CD4-positive, alpha-beta T cell (primary cell): Measurements from ENCODE around the gene PRXL2B. TPM values are rescaled to one million over a fixed set of nuclear protein-coding genes. Genes with fewer than 3 reads are reported as not detected.

ENCODE experiments used
- ATAC-seq: fragments of 200-7000 bp; cut with Tn5 transposase; one replicate; pipeline ENCODE4 v1.10.0; 2022; ENCODE audit warnings: mild to moderate bottlenecking; ENCODE audit not compliant: poor library complexity
- CTCF ChIA-PET: fragments of 350-600 bp; sonication (Branson Sonifier 250); formaldehyde crosslinking; loops from one replicate; lab custom pipeline; 2021; ENCODE audit warnings: antibody characterized with exemption, inconsistent platforms; lab: Charles Lee
- POLR2A ChIA-PET: fragments of 350-600 bp; sonication (Branson Sonifier 250); formaldehyde crosslinking; loops from one replicate; lab custom pipeline; 2021; ENCODE audit warnings: antibody characterized with exemption, inconsistent platforms; lab: Charles Lee
- DNase-seq, 14 experiments: peaks; one replicate each; pipeline ENCODE4 v3.0.0-alpha.2; 2013 to 2020; ENCODE audit warnings: mixed read lengths in 2 of 14
- H3K27ac ChIP-seq, 2 donors: one replicate each; pipeline versions ENCODE4 v1.5.1 to v1.7.0; 2013; ENCODE audit warnings: low read length in 2 of 2, low read depth in 1 of 2, mild to moderate bottlenecking in 1 of 2
- H3K27me3 ChIP-seq, 2 experiments: 1 replicate in 1 of 2; 2 replicates in 1 of 2; pipeline versions ENCODE4 v1.6.1 to v1.7.0; 2013; ENCODE audit warnings: low read length in 2 of 2, control low read depth in 1 of 2, mild to moderate bottlenecking in 1 of 2, moderate library complexity in 1 of 2; ENCODE audit not compliant: insufficient read depth in 2 of 2, control insufficient read depth in 1 of 2
- H3K36me3 ChIP-seq: one replicate; pipeline ENCODE4 v1.6.1; 2013; ENCODE audit warnings: low read length, control low read depth; ENCODE audit not compliant: insufficient read depth
- H3K4me1 ChIP-seq: one replicate; pipeline ENCODE4 v1.6.1; 2013; ENCODE audit warnings: low read length, control low read depth; ENCODE audit not compliant: insufficient read depth
- H3K4me3 ChIP-seq: one replicate; pipeline ENCODE4 v1.5.1; 2013; ENCODE audit warnings: mild to moderate bottlenecking, low read length, moderate library complexity
- H3K9me3 ChIP-seq, 2 experiments: 1 replicate in 1 of 2; 2 replicates in 1 of 2; pipeline versions ENCODE4 v1.6.1 to v1.7.0; 2013; ENCODE audit warnings: low read length in 2 of 2, mild to moderate bottlenecking in 2 of 2, control low read depth in 1 of 2, moderate library complexity in 1 of 2; ENCODE audit not compliant: control insufficient read depth in 1 of 2, insufficient read depth in 1 of 2
- H3K27ac Mint-ChIP-seq: one replicate; pipeline ENCODE4 v1.8.0; 2020; ENCODE audit warnings: mixed read lengths
- H3K27me3 Mint-ChIP-seq: one replicate; pipeline ENCODE4 v1.8.0; 2021; ENCODE audit warnings: mixed read lengths
- H3K36me3 Mint-ChIP-seq: one replicate; pipeline ENCODE4 v1.8.0; 2021; ENCODE audit warnings: low read depth, mixed read lengths
- H3K4me1 Mint-ChIP-seq: one replicate; pipeline ENCODE4 v1.8.0; 2021; ENCODE audit warnings: low read depth, mixed read lengths
- H3K4me3 Mint-ChIP-seq: one replicate; pipeline ENCODE4 v1.8.0; 2020; ENCODE audit warnings: mild to moderate bottlenecking, mixed read lengths
- H3K9me3 Mint-ChIP-seq: one replicate; pipeline ENCODE4 v1.8.0; 2020; ENCODE audit warnings: mixed read lengths
- intact Hi-C, 2 experiments: fragments of 100-400 bp; cut with DNase I in 1 of 2; cut with micrococcal nuclease in 1 of 2; formaldehyde crosslinking; loops; one replicate each; pipeline versions ENCODE4 v1.15.1 to v1.9.0; 2023 to 2025; cut with DNase I, micrococcal nuclease
- total RNA-seq, 174 experiments: library from RNA in 2 of 174; stranded (reverse) in 2 of 174; gene quantifications; one replicate each; pipeline ENCODE4 v1.2.3 and lab custom pipeline; 2021 to 2026
- TF ChIP-seq, protein P1 (sequence below): fragments of 200-600 bp; IDR thresholded peaks from one replicate; pipeline ENCODE4 v1.8.0; 2022; ENCODE audit warnings: antibody characterized with exemption, mild to moderate bottlenecking

Gene PRXL2B
- total RNA-seq, 2 experiments from 2014 or later, result 11.0 to 12.8 TPM

DNA sequence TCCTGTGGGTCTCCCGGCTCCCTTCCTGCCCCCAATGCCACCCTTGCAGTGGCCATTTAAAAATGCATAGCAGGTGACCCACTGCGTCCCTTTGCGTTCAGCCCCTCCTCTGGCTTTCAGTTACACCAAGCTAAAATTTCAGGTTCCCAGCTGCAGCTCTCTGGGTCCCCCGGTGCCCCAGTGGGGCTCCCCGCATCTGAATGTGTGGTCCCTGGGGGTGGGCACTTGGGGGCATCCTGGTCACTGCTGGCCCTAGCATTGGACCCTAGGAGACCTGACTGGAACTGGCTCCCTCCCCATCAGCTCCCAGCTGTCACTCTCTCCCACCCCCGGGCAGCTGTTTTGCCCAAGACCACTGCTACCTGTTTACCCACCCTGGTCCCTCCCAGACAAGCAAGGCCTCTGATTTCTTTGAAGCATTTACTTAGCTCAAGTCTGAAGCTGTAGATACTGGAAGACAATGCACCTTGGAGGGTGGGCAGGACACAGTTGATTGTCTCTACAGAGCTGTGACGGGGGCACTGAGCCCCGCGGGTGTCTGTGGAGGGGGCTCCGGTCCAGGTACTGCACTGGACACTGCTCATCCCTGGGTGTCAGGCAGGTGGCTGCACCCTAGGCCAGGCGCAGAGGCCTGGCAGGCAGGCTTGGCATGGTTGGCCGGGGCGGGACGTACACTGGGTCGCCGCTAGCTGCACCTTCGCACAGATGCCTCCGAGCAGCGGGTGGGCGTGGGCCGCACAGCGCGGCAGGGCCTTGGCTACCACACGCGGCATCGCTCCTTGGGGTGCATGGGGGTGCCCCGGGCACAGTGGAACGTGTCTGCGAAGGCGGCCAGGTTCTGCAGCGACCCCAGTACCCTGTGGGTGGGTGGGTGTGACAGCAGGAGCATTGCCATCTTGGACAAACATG is 3.9 kb downstream of the PRXL2B start:
- no peak for ATAC-seq
- no peak overlapping the region for H3K27ac Mint-ChIP-seq
- peaks cover 32% of the 10 kb centered on the region for H3K4me1 ChIP-seq
- peak in 1 of 14 experiments; percentile 27 for DNase-seq
- peaks cover 15% of the 10 kb centered on the region for H3K36me3 Mint-ChIP-seq
- H3K9me3 Mint-ChIP-seq, result no peaks in the 10 kb centered on the region
- H3K4me3 Mint-ChIP-seq, result peak overlapping the region; percentile 56
- H3K27me3 ChIP-seq, result no peaks in the 10 kb centered on the region
- intact Hi-C loops, result no loop called here
- no peaks in the 10 kb centered on the region for H3K9me3 ChIP-seq
- POLR2A ChIA-PET, result no interaction called here
- H3K27ac ChIP-seq, result no peak overlapping the region
- CTCF ChIA-PET, result no interaction called here
- no peaks in the 10 kb centered on the region for H3K27me3 Mint-ChIP-seq
- no peak overlapping the region for H3K4me3 ChIP-seq
- TF ChIP-seq, protein P1, sequence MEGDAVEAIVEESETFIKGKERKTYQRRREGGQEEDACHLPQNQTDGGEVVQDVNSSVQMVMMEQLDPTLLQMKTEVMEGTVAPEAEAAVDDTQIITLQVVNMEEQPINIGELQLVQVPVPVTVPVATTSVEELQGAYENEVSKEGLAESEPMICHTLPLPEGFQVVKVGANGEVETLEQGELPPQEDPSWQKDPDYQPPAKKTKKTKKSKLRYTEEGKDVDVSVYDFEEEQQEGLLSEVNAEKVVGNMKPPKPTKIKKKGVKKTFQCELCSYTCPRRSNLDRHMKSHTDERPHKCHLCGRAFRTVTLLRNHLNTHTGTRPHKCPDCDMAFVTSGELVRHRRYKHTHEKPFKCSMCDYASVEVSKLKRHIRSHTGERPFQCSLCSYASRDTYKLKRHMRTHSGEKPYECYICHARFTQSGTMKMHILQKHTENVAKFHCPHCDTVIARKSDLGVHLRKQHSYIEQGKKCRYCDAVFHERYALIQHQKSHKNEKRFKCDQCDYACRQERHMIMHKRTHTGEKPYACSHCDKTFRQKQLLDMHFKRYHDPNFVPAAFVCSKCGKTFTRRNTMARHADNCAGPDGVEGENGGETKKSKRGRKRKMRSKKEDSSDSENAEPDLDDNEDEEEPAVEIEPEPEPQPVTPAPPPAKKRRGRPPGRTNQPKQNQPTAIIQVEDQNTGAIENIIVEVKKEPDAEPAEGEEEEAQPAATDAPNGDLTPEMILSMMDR, result no peak
- H3K4me1 Mint-ChIP-seq, result peaks cover 11% of the 10 kb centered on the region
- H3K36me3 ChIP-seq, result peaks cover 8% of the 10 kb centered on the region

DNA sequence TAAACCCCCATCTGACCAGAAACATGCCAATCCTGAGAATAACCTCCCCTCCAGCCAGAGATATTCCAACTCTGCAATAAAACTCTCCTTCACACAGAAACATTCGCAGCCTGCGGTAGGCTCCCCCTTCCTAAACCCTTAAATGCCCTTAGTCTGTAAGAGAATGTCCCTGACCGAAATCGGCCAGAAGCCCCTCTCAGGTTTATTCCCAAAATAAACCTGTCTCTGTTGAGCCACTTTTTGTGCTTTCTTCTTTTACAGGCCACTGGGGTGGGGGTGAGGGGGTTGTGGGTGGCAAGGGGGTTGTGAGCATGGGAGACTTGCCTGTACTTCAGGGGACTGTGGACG is 4.6 kb downstream of the PRXL2B start:
- ChIA-PET CTCF (no interaction called here), POLR2A (no interaction called here)
- H3K4me1 Mint-ChIP-seq, result peaks cover 8% of the 10 kb centered on the region
- H3K27ac ChIP-seq, result no peak overlapping the region
- peaks cover 10% of the 10 kb centered on the region for H3K36me3 Mint-ChIP-seq
- H3K9me3 ChIP-seq, result no peaks in the 10 kb centered on the region
- H3K4me3 ChIP-seq, result no peak overlapping the region
- no peaks in the 10 kb centered on the region for H3K27me3 ChIP-seq
- H3K27me3 Mint-ChIP-seq, result no peaks in the 10 kb centered on the region
- intact Hi-C loops, result no loop called here
- TF ChIP-seq, protein P1, result no peak
- peaks cover 27% of the 10 kb centered on the region for H3K4me1 ChIP-seq
- H3K9me3 Mint-ChIP-seq, result no peaks in the 10 kb centered on the region
- DNase-seq (no peak), ATAC-seq (no peak)
- peak overlapping the region; percentile 35 for H3K4me3 Mint-ChIP-seq
- H3K27ac Mint-ChIP-seq, result no peak overlapping the region
- peaks cover 8% of the 10 kb centered on the region for H3K36me3 ChIP-seq

DNA sequence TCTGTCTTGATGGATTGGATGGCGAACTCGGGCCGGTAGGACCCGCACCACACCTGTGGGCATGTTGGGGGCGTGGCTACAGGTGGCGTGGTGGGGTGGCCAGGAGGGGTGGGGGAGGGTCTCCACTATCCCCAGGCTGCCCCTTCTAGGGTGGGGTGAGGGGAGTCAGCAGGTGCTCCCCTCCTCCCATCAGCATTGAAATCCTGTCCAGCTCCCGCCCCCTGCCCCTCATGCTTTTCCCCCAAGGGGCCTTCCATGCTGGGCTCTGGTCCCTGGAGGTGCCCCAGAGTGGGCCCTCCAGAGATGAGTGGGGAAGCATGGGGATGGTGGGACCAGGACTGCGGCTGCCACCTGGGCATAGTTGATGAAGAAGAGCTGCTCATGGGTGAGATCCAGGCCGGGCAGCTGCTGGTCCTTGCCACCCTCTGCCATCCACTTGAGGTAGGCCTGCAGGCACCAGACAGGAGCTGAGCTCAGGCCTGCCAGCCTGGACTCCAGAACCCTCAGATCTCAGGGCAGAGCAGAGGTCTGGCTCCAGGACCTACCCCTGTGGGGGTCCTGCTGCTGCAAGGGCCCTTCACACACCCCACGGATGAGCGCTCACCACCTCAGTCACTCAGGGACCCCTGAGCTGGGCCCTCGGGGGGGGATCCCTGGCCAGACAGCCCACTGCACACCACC is 5.1 kb downstream of the PRXL2B start:
- Mint-ChIP-seq H3K27me3 (no peaks in the 10 kb centered on the region), H3K27ac (no peak overlapping the region), H3K36me3 (peaks cover 6% of the 10 kb centered on the region), H3K4me3 (peak overlapping the region; percentile 45), H3K4me1 (peaks cover 5% of the 10 kb centered on the region), H3K9me3 (no peaks in the 10 kb centered on the region)
- TF ChIP-seq, protein P1, result no peak
- Histone ChIP-seq H3K36me3 (peaks cover 8% of the 10 kb centered on the region), H3K27me3 (no peaks in the 10 kb centered on the region), H3K27ac (no peak overlapping the region), H3K9me3 (no peaks in the 10 kb centered on the region), H3K4me3 (no peak overlapping the region), H3K4me1 (peaks cover 27% of the 10 kb centered on the region)
- intact Hi-C loops, result no loop called here
- DNase-seq, result peak in 1 of 14 experiments; percentile 21
- ChIA-PET POLR2A (no interaction called here), CTCF (no interaction called here)
- ATAC-seq, result no peak
